Activated B cell treated with CpG ODN at 0.5 μM for 24 hours (primary cell): ENCODE results near the gene ZNF862. TPM values are rescaled to one million over a fixed set of nuclear protein-coding genes. Genes with fewer than 3 reads are reported as not detected.

Experiments used
- ATAC-seq: fragments of 200-7000 bp; cut with Tn5 transposase; one replicate; pipeline ENCODE4 v1.10.0; 2021; ENCODE audit warnings: low read depth, mild to moderate bottlenecking, moderate library complexity
- CTCF ChIA-PET: fragments of 350-600 bp; sonication (Branson Sonifier 250); formaldehyde crosslinking; loops from one replicate; lab custom pipeline; 2021; ENCODE audit warnings: antibody characterized with exemption; lab: Charles Lee
- POLR2A ChIA-PET: fragments of 350-600 bp; sonication (Branson Sonifier 250); formaldehyde crosslinking; loops from one replicate; lab custom pipeline; 2021; ENCODE audit warnings: antibody characterized with exemption; lab: Charles Lee
- DNase-seq: peaks from one replicate; pipeline ENCODE4 v3.0.0; 2022
- H3K27ac Mint-ChIP-seq: one replicate; pipeline ENCODE4 v1.8.0; 2020; ENCODE audit warnings: mixed read lengths
- H3K27me3 Mint-ChIP-seq: one replicate; pipeline ENCODE4 v1.8.0; 2021; ENCODE audit warnings: mixed read lengths
- H3K36me3 Mint-ChIP-seq: one replicate; pipeline ENCODE4 v1.8.0; 2021; ENCODE audit warnings: low read depth, mixed read lengths
- H3K4me1 Mint-ChIP-seq: one replicate; pipeline ENCODE4 v1.8.0; 2021; ENCODE audit warnings: mixed read lengths
- H3K4me3 Mint-ChIP-seq: one replicate; pipeline ENCODE4 v1.8.0; 2020; ENCODE audit warnings: mild to moderate bottlenecking, mixed read lengths
- H3K9me3 Mint-ChIP-seq: one replicate; pipeline ENCODE4 v1.8.0; 2020; ENCODE audit warnings: mixed read lengths
- CTCF ChIP-seq: fragments of 200-600 bp; IDR thresholded peaks from one replicate; pipeline ENCODE4 v1.8.0; 2022; ENCODE audit warnings: antibody characterized with exemption, mild to moderate bottlenecking
- intact Hi-C: fragments of 100-400 bp; cut with micrococcal nuclease; formaldehyde crosslinking; loops from one replicate; pipeline ENCODE4 v1.15.1; 2024
- total RNA-seq: library from RNA; stranded (reverse); gene quantifications from 2 replicates; pipeline ENCODE4 v1.2.3, GENCODE V29; 2022

ZNF862 gene
- total RNA-seq, 1 donor from 2014 or later: 17.6 TPM

GRCh38 chr7:149846021-149846420 is 7.8 kb downstream of the ZNF862 start:
- ATAC-seq: no peak
- intact Hi-C loops: loop anchor here (1.0 kb wide), 2 partner anchors 8 to 27 kb away; partner anchors contain the start of genes ATP6V0E2 and ZNF862
- CTCF ChIA-PET: interaction anchor here (1.2 kb wide), 1 partner anchor 25 kb away, joined by 3 read pairs; no protein-coding TSS in a partner anchor
- H3K9me3 Mint-ChIP-seq: no peaks in the 10 kb centered on the region
- no peak overlapping the region for H3K27ac Mint-ChIP-seq
- H3K4me1 Mint-ChIP-seq: peaks cover 15% of the 10 kb centered on the region
- POLR2A ChIA-PET: interaction anchor here (1.0 to 1.5 kb wide), 2 partner anchors 8 to 26 kb away, joined by 5 to 10 read pairs; partner anchors contain the start of gene ZNF862
- no peak for DNase-seq
- H3K27me3 Mint-ChIP-seq: no peaks in the 10 kb centered on the region
- H3K36me3 Mint-ChIP-seq: peaks cover 6% of the 10 kb centered on the region
- TF ChIP-seq CTCF: no peak
- no peak overlapping the region for H3K4me3 Mint-ChIP-seq

- Mint-ChIP-seq H3K4me3 (no peak overlapping the region), H3K9me3 (no peaks in the 10 kb centered on the region), H3K27me3 (no peaks in the 10 kb centered on the region), H3K27ac (peak overlapping the region; percentile 47), H3K4me1 (peaks cover 15% of the 10 kb centered on the region), H3K36me3 (peaks cover 6% of the 10 kb centered on the region)
- DNase-seq (no peak), ATAC-seq (peak; percentile 95)
- CTCF ChIA-PET: interaction anchor here (0.9 to 1.2 kb wide), 2 partner anchors 25 to 36 kb away, joined by 3 read pairs; no protein-coding TSS in a partner anchor
- POLR2A ChIA-PET: interaction anchor here (1.0 to 1.5 kb wide), 2 partner anchors 8 to 25 kb away, joined by 5 to 10 read pairs; partner anchors contain the start of gene ZNF862
- TF ChIP-seq CTCF: no peak
- intact Hi-C loops: loop anchor here (1.0 kb wide), 2 partner anchors 8 to 27 kb away; partner anchors contain the start of genes ATP6V0E2 and ZNF862
These were observed 8.4 kb downstream of the ZNF862 start for GRCh38 chr7:149846436-149847046.

- no peak for TF ChIP-seq CTCF
- peaks cover 12% of the 10 kb centered on the region for H3K36me3 Mint-ChIP-seq
- H3K27ac Mint-ChIP-seq: no peak overlapping the region
- ChIA-PET POLR2A (no interaction called here), CTCF (no interaction called here)
- H3K9me3 Mint-ChIP-seq: no peaks in the 10 kb centered on the region
- DNase-seq: no peak
- no peak for ATAC-seq
- H3K27me3 Mint-ChIP-seq: no peaks in the 10 kb centered on the region
- H3K4me1 Mint-ChIP-seq: peaks cover 15% of the 10 kb centered on the region
- H3K4me3 Mint-ChIP-seq: no peak overlapping the region
- intact Hi-C loops: no loop called here
These were observed 11.0 kb downstream of the ZNF862 start for GRCh38 chr7:149849174-149849573.

- Mint-ChIP-seq H3K4me1 (peaks cover 15% of the 10 kb centered on the region), H3K27ac (no peak overlapping the region), H3K36me3 (peaks cover 12% of the 10 kb centered on the region), H3K9me3 (no peaks in the 10 kb centered on the region), H3K27me3 (no peaks in the 10 kb centered on the region), H3K4me3 (no peak overlapping the region)
- ATAC-seq (no peak), DNase-seq (no peak)
- TF ChIP-seq CTCF: no peak
- intact Hi-C loops: no loop called here
- ChIA-PET CTCF (no interaction called here), POLR2A (interaction anchor here (0.6 kb wide), 1 partner anchor 136 kb away, joined by 3 read pairs; no protein-coding TSS in a partner anchor)
These were observed 11.9 kb downstream of the ZNF862 start for GRCh38 chr7:149850007-149850594.

GRCh38 chr7:149850716-149851115 is 12.5 kb downstream of the ZNF862 start:
- Mint-ChIP-seq H3K4me1 (peaks cover 15% of the 10 kb centered on the region), H3K27ac (no peak overlapping the region), H3K4me3 (no peak overlapping the region), H3K9me3 (no peaks in the 10 kb centered on the region), H3K27me3 (no peaks in the 10 kb centered on the region), H3K36me3 (peaks cover 12% of the 10 kb centered on the region)
- no peak for TF ChIP-seq CTCF
- ChIA-PET CTCF (no interaction called here), POLR2A (interaction anchor here (0.6 kb wide), 1 partner anchor 136 kb away, joined by 3 read pairs; no protein-coding TSS in a partner anchor)
- ATAC-seq: no peak
- intact Hi-C loops: no loop called here
- no peak for DNase-seq
